ENCODE results near the gene ZNF768. TPM values are rescaled to one million over a fixed set of nuclear protein-coding genes. Genes with fewer than 3 reads are reported as not detected.

ZNF768 gene
- total and polyA plus RNA-seq, 2 of the 13 experiments (the other 11 are each of a cell fraction or from before 2014, with no cell fraction given), result 26.7 to 34.4 TPM

- no peak for TF ChIP-seq ZNF850 (CRISPR knock-in tag; conservative IDR thresholded peaks at IDR 0.05)
- TF ChIP-seq ZSCAN21 (CRISPR knock-in tag; IDR thresholded peaks at IDR 0.05; ENCODE audit: borderline replicate concordance), result no peak
- peak; percentile 88; the same call in 1 of the 2 replicates for TF ChIP-seq ZNF766 (CRISPR knock-in tag; IDR thresholded peaks at IDR 0.05; ENCODE audit: borderline replicate concordance)
- no peak for TF ChIP-seq ZNF180 (CRISPR knock-in tag; IDR thresholded peaks at IDR 0.05; ENCODE audit: borderline replicate concordance, low read depth)
- TF ChIP-seq PHB2 (IDR thresholded peaks at IDR 0.05; ENCODE audit: partially characterized antibody), result no peak
- TF ChIP-seq SYNCRIP (IDR thresholded peaks at IDR 0.05; ENCODE audit: insufficient read depth, low read depth, low read length), result no peak
- 0 out of 2 replicates have a peak, but pooled peaks have one; percentile 75 for TF ChIP-seq ZNF557 (CRISPR knock-in tag; IDR thresholded peaks at IDR 0.05)
- peak; percentile 48; the same call in 1 of the 2 replicates for TF ChIP-seq PATZ1 (CRISPR knock-in tag; IDR thresholded peaks at IDR 0.05)
- TF ChIP-seq TCF12 (IDR thresholded peaks at IDR 0.05), result no peak
- TF ChIP-seq TCF12 (CRISPR knock-in tag; IDR thresholded peaks at IDR 0.05), result no peak
- TF ChIP-seq RFX3 (CRISPR knock-in tag; IDR thresholded peaks at IDR 0.05), result no peak
- TF ChIP-seq NR2C2 (CRISPR knock-in tag; IDR thresholded peaks at IDR 0.05; ENCODE audit: borderline replicate concordance), result peak; percentile 38; the same call in 1 of the 2 replicates
- no peak for TF ChIP-seq ELK4 (CRISPR knock-in tag; IDR thresholded peaks at IDR 0.05; ENCODE audit: borderline replicate concordance)
- no peak for TF ChIP-seq U2AF2 (IDR thresholded peaks at IDR 0.05; ENCODE audit: low read depth, low read length)
- no peak for TF ChIP-seq MLLT10 (CRISPR knock-in tag; IDR thresholded peaks at IDR 0.05)
- peak; percentile 86 for TF ChIP-seq ZNF264 (CRISPR knock-in tag; IDR thresholded peaks at IDR 0.05)
- TF ChIP-seq ZNF841 (CRISPR knock-in tag; IDR thresholded peaks at IDR 0.05; ENCODE audit: borderline replicate concordance), result no peak
- no peak for TF ChIP-seq ZNF740 (CRISPR knock-in tag; IDR thresholded peaks at IDR 0.05)
- no peak; the same call in 1 of the 2 replicates for TF ChIP-seq PHF20 (CRISPR knock-in tag; IDR thresholded peaks at IDR 0.05)
- TF ChIP-seq GFI1 (CRISPR knock-in tag; IDR thresholded peaks at IDR 0.05; ENCODE audit: borderline replicate concordance), result peak; percentile 99
- TF ChIP-seq ZSCAN20 (CRISPR knock-in tag; IDR thresholded peaks at IDR 0.05; ENCODE audit: borderline replicate concordance), result peak; percentile 99
- TF ChIP-seq YEATS2 (CRISPR knock-in tag; IDR thresholded peaks at IDR 0.05; ENCODE audit: borderline replicate concordance), result no peak
- TF ChIP-seq SOX13 (IDR thresholded peaks at IDR 0.05), result no peak
- TF ChIP-seq SOX13 (CRISPR knock-in tag; conservative IDR thresholded peaks at IDR 0.05 in 1 of 2, IDR thresholded peaks at IDR 0.05 in 1 of 2), result peak in 1 of 2 experiments; percentile 57; a peak in 1 of 4 replicates
These were observed 37.4 kb downstream of the ZNF768 start (continued) for GRCh38 chr16:30488764-30489605.

Measured in HepG2 (cell line).